Measurements from ENCODE around the gene SELENOO. TPM values are rescaled to one million over a fixed set of nuclear protein-coding genes. Genes with fewer than 3 reads are reported as not detected.

The SELENOO gene
- polyA plus RNA-seq, 1 of the 3 experiments (the other 2 are of a cell fraction), result 26.7 TPM

DNA sequence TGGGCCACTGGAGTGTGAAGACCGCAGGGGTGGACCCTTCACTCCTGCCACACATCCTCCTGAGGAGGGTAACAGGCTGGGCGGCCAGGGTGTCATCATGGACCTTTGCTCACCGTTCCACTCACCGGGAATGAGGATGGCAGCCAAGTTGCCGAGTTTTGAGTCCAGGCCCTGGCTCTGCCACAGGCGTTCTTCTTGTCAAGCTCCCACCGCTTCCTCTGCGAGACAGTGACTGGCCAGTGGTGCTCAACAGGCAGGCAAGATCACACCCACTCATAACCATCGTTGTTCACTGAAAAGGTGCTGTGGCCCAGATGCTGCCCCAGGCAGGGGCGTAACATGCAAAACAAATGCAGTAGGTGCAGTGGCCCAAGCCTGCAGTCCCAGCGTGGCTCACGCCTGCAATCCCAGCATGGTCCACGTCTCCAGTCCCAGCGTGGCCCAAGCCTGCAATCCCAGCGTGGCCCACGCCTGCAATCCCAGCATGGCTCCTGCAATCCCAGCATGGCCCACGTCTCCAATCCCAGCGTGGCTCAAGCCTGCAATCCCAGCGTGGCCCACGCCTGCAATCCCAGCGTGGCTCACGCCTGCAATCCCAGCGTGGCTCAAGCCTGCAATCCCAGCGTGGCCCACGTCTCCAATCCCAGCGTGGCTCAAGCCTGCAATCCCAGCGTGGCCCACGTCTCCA, 35.2 kb upstream of the SELENOO start:
- H3K27me3 ChIP-seq (ENCODE audit: insufficient read depth), result no peaks in the 10 kb centered on the region
- no peaks in the 10 kb centered on the region for H3F3A ChIP-seq (replicated peaks; ENCODE audit: insufficient read depth)
- CTCF ChIA-PET, result interaction anchor here (1.0 to 2.1 kb wide), 4 partner anchors 14 to 135 kb away, joined by 3 to 7 read pairs (median 3); no protein-coding TSS in a partner anchor
- TF ChIP-seq, protein P1, sequence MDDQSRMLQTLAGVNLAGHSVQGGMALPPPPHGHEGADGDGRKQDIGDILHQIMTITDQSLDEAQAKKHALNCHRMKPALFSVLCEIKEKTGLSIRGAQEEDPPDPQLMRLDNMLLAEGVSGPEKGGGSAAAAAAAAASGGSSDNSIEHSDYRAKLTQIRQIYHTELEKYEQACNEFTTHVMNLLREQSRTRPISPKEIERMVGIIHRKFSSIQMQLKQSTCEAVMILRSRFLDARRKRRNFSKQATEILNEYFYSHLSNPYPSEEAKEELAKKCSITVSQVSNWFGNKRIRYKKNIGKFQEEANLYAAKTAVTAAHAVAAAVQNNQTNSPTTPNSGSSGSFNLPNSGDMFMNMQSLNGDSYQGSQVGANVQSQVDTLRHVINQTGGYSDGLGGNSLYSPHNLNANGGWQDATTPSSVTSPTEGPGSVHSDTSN (IDR thresholded peaks at IDR 0.05), result no peak
- no peak for TF ChIP-seq POLR2AphosphoS5 (IDR thresholded peaks at IDR 0.05; ENCODE audit: low read depth, low read length)
- TF ChIP-seq JUND (IDR thresholded peaks at IDR 0.05), result no peak
- TF ChIP-seq, protein P2, sequence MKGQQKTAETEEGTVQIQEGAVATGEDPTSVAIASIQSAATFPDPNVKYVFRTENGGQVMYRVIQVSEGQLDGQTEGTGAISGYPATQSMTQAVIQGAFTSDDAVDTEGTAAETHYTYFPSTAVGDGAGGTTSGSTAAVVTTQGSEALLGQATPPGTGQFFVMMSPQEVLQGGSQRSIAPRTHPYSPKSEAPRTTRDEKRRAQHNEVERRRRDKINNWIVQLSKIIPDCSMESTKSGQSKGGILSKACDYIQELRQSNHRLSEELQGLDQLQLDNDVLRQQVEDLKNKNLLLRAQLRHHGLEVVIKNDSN (IDR thresholded peaks at IDR 0.05; ENCODE audit: borderline replicate concordance, low read depth), result no peak
- TF ChIP-seq, protein P3, sequence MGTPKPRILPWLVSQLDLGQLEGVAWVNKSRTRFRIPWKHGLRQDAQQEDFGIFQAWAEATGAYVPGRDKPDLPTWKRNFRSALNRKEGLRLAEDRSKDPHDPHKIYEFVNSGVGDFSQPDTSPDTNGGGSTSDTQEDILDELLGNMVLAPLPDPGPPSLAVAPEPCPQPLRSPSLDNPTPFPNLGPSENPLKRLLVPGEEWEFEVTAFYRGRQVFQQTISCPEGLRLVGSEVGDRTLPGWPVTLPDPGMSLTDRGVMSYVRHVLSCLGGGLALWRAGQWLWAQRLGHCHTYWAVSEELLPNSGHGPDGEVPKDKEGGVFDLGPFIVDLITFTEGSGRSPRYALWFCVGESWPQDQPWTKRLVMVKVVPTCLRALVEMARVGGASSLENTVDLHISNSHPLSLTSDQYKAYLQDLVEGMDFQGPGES (IDR thresholded peaks at IDR 0.05; ENCODE audit: low read depth, low read length), result no peak
- TF ChIP-seq TAF1 (IDR thresholded peaks at IDR 0.05; ENCODE audit: borderline replicate concordance, low read depth, low read length), result no peak
- TF ChIP-seq MXI1 (IDR thresholded peaks at IDR 0.05; ENCODE audit: low read depth, low read length), result no peak
- no peak for TF ChIP-seq RCOR1 (IDR thresholded peaks at IDR 0.05; ENCODE audit: low read length)
- TF ChIP-seq EZH2phosphoT487 (IDR thresholded peaks at IDR 0.05; ENCODE audit: borderline replicate concordance, low read depth), result no peak
- no peak for TF ChIP-seq RFX5 (IDR thresholded peaks at IDR 0.05; ENCODE audit: low read length)
- no peak for TF ChIP-seq SMC3 (IDR thresholded peaks at IDR 0.05; ENCODE audit: low read depth, low read length)
- TF ChIP-seq, protein P4, sequence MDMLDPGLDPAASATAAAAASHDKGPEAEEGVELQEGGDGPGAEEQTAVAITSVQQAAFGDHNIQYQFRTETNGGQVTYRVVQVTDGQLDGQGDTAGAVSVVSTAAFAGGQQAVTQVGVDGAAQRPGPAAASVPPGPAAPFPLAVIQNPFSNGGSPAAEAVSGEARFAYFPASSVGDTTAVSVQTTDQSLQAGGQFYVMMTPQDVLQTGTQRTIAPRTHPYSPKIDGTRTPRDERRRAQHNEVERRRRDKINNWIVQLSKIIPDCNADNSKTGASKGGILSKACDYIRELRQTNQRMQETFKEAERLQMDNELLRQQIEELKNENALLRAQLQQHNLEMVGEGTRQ (IDR thresholded peaks at IDR 0.05; ENCODE audit: borderline replicate concordance, low read depth, low read length), result no peak
- TF ChIP-seq YY1 (IDR thresholded peaks at IDR 0.05; ENCODE audit: low read depth), result no peak
- no peak for TF ChIP-seq GABPA (IDR thresholded peaks at IDR 0.05; ENCODE audit: low read depth)
- TF ChIP-seq, protein P5, sequence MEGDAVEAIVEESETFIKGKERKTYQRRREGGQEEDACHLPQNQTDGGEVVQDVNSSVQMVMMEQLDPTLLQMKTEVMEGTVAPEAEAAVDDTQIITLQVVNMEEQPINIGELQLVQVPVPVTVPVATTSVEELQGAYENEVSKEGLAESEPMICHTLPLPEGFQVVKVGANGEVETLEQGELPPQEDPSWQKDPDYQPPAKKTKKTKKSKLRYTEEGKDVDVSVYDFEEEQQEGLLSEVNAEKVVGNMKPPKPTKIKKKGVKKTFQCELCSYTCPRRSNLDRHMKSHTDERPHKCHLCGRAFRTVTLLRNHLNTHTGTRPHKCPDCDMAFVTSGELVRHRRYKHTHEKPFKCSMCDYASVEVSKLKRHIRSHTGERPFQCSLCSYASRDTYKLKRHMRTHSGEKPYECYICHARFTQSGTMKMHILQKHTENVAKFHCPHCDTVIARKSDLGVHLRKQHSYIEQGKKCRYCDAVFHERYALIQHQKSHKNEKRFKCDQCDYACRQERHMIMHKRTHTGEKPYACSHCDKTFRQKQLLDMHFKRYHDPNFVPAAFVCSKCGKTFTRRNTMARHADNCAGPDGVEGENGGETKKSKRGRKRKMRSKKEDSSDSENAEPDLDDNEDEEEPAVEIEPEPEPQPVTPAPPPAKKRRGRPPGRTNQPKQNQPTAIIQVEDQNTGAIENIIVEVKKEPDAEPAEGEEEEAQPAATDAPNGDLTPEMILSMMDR (IDR thresholded peaks at IDR 0.05), result no peak
- no peak for TF ChIP-seq MEF2A (IDR thresholded peaks at IDR 0.05; ENCODE audit: borderline replicate concordance, low read depth)
- TF ChIP-seq, protein P6, sequence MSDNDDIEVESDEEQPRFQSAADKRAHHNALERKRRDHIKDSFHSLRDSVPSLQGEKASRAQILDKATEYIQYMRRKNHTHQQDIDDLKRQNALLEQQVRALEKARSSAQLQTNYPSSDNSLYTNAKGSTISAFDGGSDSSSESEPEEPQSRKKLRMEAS (IDR thresholded peaks at IDR 0.05; ENCODE audit: low read depth), result no peak
- no peak overlapping the region for H3K27ac ChIP-seq (ENCODE audit: low read depth in 2 of 2, low read length in 1 of 2)
- H3K36me3 ChIP-seq (replicated peaks in 1 of 2; ENCODE audit: control insufficient read depth in 1 of 2, insufficient read depth in 2 of 2, low read length in 1 of 2), result no peaks in the 10 kb centered on the region
- 89% methylated on average over 14 of the region's 28 CpGs for WGBS (ENCODE audit: low lambda C conversion rate)
- no peak for DNase-seq
- no peaks in the 10 kb centered on the region for H3K9me3 ChIP-seq
- no peaks in the 10 kb centered on the region; a peak in 1 of 4 replicates for H3K4me1 ChIP-seq (ENCODE audit: control insufficient read depth in 1 of 2, insufficient read depth in 2 of 2, low read depth in 1 of 2, low read length in 1 of 2)
- no peak overlapping the region for H3K4me2 ChIP-seq
- no peak overlapping the region for H3K4me3 ChIP-seq (ENCODE audit: low read depth in 2 of 2, low read length in 1 of 2)
- H4K20me1 ChIP-seq (ENCODE audit: insufficient read depth), result no peaks in the 10 kb centered on the region
- POLR2A ChIA-PET, result no interaction called here
- no peak overlapping the region for H3K9ac ChIP-seq
- no peak overlapping the region for H2AFZ ChIP-seq (ENCODE audit: low read depth)
- H3K79me2 ChIP-seq (ENCODE audit: insufficient read depth), result no peaks in the 10 kb centered on the region
- H3K9me2 ChIP-seq, result no peaks in the 10 kb centered on the region
